Jurkat, Clone E6-1 (cell line): Measurements from ENCODE around the gene MTCH2.

Experiments used
- DNase-seq: peaks from one replicate; pipeline ENCODE4 v3.0.0-alpha.2; 2011; ENCODE audit warnings: low read depth, low spot score
- H3K4me3 ChIP-seq: 2 replicates; pipeline ENCODE4 v1.5.1; 2011; ENCODE audit warnings: mild to moderate bottlenecking, low read length, control low read depth, moderate library complexity

The MTCH2 gene

GRCh38 chr11:47571895-47572294 lies 70.5 kb downstream of the MTCH2 start:
- no peak for DNase-seq
- no peak overlapping the region for H3K4me3 ChIP-seq

GRCh38 chr11:47571357-47571729 lies 71.0 kb downstream of the MTCH2 start:
- DNase-seq, result no peak
- no peak overlapping the region for H3K4me3 ChIP-seq

GRCh38 chr11:47570651-47571356 lies 71.6 kb downstream of the MTCH2 start:
- DNase-seq, result no peak
- H3K4me3 ChIP-seq, result no peak overlapping the region

- H3K4me3 ChIP-seq, result no peak overlapping the region
- no peak for DNase-seq
Observed at GRCh38 chr11:47569646-47570045, 72.7 kb downstream of the MTCH2 start.
